IPS-18a (cell line): ENCODE measurements around the gene KRTAP5-7.
"Not testable (repeated sequence)": the region's sequence is repeated elsewhere in the genome, so short reads cannot be mapped to it uniquely, and the experiment has no call there.

Source experiments
- H3K27ac ChIP-seq: one replicate; pipeline ENCODE4 v1.5.1; 2013; ENCODE audit warnings: low read length
- H3K27me3 ChIP-seq: one replicate; pipeline ENCODE4 v1.6.1; 2013; ENCODE audit warnings: mild to moderate bottlenecking, low read length; ENCODE audit not compliant: control insufficient read depth, insufficient read depth
- H3K36me3 ChIP-seq: one replicate; pipeline ENCODE4 v1.6.1; 2013; ENCODE audit warnings: low read depth, low read length; ENCODE audit not compliant: control insufficient read depth
- H3K4me1 ChIP-seq: one replicate; pipeline ENCODE4 v1.6.1; 2013; ENCODE audit warnings: low read depth, low read length; ENCODE audit not compliant: control insufficient read depth
- H3K4me3 ChIP-seq: one replicate; pipeline ENCODE4 v1.5.1; 2013; ENCODE audit warnings: low read length
- H3K9ac ChIP-seq: one replicate; pipeline ENCODE4 v1.6.1; 2013; ENCODE audit warnings: mild to moderate bottlenecking, low read length, moderate library complexity
- H3K9me3 ChIP-seq: one replicate; pipeline ENCODE4 v1.6.1; 2013; ENCODE audit warnings: low read depth, low read length; ENCODE audit not compliant: control insufficient read depth

Gene KRTAP5-7

DNA sequence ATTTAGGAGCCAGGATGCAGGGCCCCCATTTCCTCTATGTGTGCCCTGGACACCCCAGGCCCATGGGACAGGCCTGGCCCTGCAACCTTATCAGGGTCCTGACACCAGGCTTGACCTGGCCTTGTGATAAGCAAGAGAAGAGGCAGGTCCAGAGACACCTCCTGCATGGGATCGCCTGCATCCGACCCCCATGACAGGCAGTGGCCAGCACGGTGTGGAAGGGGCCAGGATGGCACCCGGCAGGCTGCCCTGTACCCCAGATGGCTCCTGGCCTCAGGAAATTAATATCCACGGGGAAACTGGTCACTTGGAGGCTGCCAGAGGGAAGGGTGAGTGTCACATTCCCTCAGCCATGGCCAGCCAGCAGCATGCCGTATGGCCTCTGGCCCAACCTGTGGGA, 27.9 kb downstream of the KRTAP5-7 start:
- Histone ChIP-seq H3K36me3 (no peaks in the 10 kb centered on the region), H3K4me1 (no peaks in the 10 kb centered on the region), H3K9ac (no peak overlapping the region), H3K27ac (no peak overlapping the region), H3K27me3 (no peaks in the 10 kb centered on the region), H3K4me3 (no peak overlapping the region), H3K9me3 (peaks cover 5% of the 10 kb centered on the region)

DNA sequence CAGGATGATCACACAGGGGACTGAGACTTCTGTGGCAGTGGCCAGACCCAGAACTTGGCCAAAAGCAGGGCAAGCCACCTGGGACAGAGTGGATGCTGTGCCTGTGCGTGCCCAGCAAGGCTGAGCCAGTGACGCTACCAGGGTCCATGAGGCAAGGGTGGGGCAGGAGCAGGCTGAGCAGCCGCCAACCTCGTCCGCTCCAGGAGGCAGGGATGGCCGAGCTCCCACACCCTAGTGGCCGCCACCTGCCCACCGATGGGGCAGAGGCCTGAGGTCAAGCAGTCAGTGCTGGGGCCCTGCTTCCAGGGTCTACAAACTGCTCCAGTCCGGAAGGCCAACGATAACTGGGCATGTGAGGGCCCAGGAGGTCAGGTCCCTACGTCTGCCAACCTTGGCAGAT, 28.4 kb downstream of the KRTAP5-7 start:
- Histone ChIP-seq H3K27ac (no peak overlapping the region), H3K4me1 (no peaks in the 10 kb centered on the region), H3K27me3 (no peaks in the 10 kb centered on the region), H3K9me3 (peaks cover 5% of the 10 kb centered on the region), H3K4me3 (no peak overlapping the region), H3K36me3 (no peaks in the 10 kb centered on the region), H3K9ac (no peak overlapping the region)

DNA sequence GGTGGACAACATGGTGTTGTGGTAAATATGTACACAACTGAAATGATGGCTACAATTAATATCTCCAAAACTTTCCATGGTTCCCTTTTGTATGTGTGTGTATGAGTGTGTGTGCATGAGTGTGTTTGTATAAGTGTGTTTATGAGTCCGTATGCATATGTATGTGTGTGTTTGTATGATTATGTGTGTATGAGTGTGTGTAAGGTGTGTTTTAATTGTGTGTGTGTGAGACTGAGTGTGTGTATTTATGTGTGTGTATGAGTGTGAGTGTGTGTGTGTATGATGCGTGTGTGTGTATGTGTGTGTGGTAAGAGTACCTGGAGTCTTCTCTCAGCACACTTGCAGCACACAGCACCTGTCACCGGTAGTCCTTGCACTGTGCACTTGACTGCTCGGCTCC, 29.0 kb downstream of the KRTAP5-7 start:
- no peaks in the 10 kb centered on the region for H3K36me3 ChIP-seq
- no peak overlapping the region for H3K4me3 ChIP-seq
- no peaks in the 10 kb centered on the region for H3K27me3 ChIP-seq
- H3K9me3 ChIP-seq = peaks cover 5% of the 10 kb centered on the region
- no peak overlapping the region for H3K9ac ChIP-seq
- no peak overlapping the region for H3K27ac ChIP-seq
- no peaks in the 10 kb centered on the region for H3K4me1 ChIP-seq

DNA sequence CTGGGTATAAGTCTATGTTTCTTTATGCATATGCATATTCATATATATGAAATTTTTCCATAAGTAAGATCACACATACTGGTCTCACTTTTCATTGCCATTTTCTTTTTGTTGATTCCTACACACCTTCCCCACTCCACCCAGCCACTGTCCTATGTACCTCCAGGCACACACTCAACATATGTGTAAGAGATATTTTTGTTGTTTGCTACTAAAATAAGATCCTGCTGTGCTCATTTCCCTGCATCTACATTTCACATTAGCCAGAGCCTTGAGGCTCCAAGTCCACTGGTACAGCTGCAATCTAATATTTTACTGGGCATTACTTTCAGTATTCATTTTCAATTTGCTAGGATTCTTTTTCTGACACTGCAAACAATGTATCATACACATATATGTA, 30.2 kb downstream of the KRTAP5-7 start:
- Histone ChIP-seq H3K4me1 (no peaks in the 10 kb centered on the region), H3K9me3 (peaks cover 5% of the 10 kb centered on the region), H3K4me3 (no peak overlapping the region), H3K27me3 (no peaks in the 10 kb centered on the region), H3K9ac (no peak overlapping the region), H3K27ac (no peak overlapping the region), H3K36me3 (no peaks in the 10 kb centered on the region)

DNA sequence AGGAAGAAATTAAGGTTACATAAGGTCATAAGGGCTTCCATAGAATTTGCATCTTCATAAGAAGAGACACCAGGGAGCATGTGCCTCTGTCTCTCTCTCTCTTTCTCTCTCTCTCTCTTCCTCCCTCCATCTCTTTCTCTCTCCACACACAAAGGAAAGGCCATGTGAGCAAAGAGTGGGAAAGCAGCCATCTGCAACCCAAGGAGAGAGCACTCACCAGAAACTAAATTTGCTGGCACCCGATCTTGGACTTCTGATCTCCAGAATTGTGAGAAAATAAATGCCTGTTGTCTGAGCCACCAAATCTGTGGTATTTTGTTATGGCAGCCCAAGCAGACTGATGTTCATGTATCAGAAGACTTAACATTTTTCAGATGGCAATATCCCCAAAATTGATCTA, 31.9 kb downstream of the KRTAP5-7 start:
- peaks cover 5% of the 10 kb centered on the region for H3K9me3 ChIP-seq
- no peaks in the 10 kb centered on the region for H3K27me3 ChIP-seq
- no peak overlapping the region for H3K4me3 ChIP-seq
- no peak overlapping the region for H3K27ac ChIP-seq
- H3K4me1 ChIP-seq = peaks cover 2% of the 10 kb centered on the region
- H3K36me3 ChIP-seq = no peaks in the 10 kb centered on the region
- no peak overlapping the region for H3K9ac ChIP-seq

DNA sequence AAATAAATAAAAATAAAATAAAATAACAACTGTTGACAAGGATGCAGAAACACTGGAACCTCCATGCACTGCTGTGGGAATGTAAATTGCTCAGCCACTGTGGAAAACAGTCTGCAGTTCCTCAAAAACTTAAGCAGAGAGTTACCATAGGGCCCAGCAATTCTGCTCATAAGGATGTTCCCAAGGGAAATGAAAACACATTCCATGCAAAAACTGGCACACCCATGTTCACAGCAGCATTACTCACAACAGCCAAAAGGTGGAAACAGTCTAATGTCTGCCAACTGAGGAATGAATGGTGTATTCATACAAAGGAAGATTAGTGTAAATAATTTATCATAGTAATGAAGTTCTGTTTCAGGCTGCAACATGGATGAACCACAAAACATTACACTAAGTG, 35.1 kb downstream of the KRTAP5-7 start:
- Histone ChIP-seq H3K27ac (no peak overlapping the region), H3K4me1 (peaks cover 6% of the 10 kb centered on the region), H3K36me3 (no peaks in the 10 kb centered on the region), H3K9ac (no peak overlapping the region), H3K27me3 (no peaks in the 10 kb centered on the region), H3K4me3 (no peak overlapping the region), H3K9me3 (peaks cover 5% of the 10 kb centered on the region)

DNA sequence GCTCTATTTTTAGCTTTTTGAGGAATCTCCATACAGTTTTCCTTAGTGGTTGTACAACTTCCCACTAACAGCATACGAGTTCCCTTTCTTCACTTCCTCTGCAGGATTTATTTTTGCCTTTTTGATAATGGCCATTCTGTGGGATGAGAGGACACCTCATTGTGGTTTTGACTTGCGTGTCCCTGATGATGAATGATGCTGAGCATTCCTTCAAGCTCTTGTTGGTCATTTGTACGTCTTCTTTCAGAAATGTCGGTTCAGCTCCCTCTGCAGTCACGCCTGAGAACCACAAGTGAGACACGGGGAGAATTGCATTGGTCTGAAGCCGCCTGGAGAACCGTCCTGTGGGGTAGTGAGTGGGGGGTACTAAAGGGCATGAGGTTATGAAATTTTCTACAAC, 36.3 kb downstream of the KRTAP5-7 start:
- peaks cover 6% of the 10 kb centered on the region for H3K4me1 ChIP-seq
- H3K4me3 ChIP-seq = no peak overlapping the region
- no peak overlapping the region for H3K27ac ChIP-seq
- H3K36me3 ChIP-seq = no peaks in the 10 kb centered on the region
- no peak overlapping the region for H3K9ac ChIP-seq
- peaks cover under 1% of the 10 kb centered on the region for H3K9me3 ChIP-seq
- no peaks in the 10 kb centered on the region for H3K27me3 ChIP-seq

DNA sequence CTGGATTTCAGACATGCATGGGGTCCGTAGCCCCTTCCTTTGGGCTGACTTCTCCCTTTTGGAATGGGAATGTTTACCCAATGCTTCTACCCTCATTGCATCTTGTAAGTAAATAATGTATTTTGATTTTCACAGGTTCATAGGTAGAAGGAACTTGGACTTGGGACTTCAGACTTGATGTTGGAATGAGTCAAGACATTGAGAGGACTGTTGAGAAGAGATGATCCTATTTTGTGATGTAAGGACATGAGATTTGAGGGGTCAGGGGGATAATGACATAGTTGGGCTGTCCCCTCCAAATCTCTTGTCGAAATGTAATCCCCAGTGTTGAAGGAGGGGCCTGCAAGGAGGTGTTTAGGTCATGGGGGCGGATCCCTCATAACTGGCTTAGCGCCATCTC, 37.4 kb downstream of the KRTAP5-7 start:
- H3K27me3 ChIP-seq = no peaks in the 10 kb centered on the region
- no peak overlapping the region for H3K9ac ChIP-seq
- no peaks in the 10 kb centered on the region for H3K36me3 ChIP-seq
- no peaks in the 10 kb centered on the region for H3K9me3 ChIP-seq
- no peak overlapping the region for H3K4me3 ChIP-seq
- no peak overlapping the region for H3K27ac ChIP-seq
- peaks cover 6% of the 10 kb centered on the region for H3K4me1 ChIP-seq

DNA sequence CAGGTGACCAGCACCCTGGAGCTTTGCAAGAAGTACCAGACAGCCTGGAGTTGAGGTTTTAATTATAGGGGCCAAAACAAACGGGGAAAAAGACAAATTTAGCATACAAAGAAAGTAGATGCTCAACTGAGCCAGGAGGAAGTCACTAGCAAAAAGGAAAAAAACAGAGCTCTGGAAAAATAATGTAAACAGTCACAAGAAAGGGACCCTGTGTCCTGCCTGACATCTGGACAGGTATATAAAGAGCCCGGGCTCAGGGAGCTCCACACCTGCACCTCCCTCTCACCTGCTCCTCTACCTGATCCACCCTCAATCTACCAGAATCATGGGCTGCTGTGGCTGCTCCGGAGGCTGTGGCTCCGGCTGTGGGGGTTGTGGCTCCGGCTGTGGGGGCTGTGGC, 38.2 kb downstream of the KRTAP5-7 start, which contains the start of gene KRTAP5-10:
TSS of gene KRTAP5-10 (plus strand) at position 301 of the 400 bp plus-strand sequence. CDS start at position 326, 25 bp downstream.
- H3K36me3 ChIP-seq = no peaks in the 10 kb centered on the region
- no peaks in the 10 kb centered on the region for H3K9me3 ChIP-seq
- H3K4me3 ChIP-seq = no peak within 1 kb of the TSS
- no peak within 1 kb of the TSS for H3K27ac ChIP-seq
- no peaks in the 10 kb centered on the region for H3K27me3 ChIP-seq
- no peak within 1 kb of the TSS for H3K9ac ChIP-seq
- H3K4me1 ChIP-seq = peaks cover 6% of the 10 kb centered on the region

DNA sequence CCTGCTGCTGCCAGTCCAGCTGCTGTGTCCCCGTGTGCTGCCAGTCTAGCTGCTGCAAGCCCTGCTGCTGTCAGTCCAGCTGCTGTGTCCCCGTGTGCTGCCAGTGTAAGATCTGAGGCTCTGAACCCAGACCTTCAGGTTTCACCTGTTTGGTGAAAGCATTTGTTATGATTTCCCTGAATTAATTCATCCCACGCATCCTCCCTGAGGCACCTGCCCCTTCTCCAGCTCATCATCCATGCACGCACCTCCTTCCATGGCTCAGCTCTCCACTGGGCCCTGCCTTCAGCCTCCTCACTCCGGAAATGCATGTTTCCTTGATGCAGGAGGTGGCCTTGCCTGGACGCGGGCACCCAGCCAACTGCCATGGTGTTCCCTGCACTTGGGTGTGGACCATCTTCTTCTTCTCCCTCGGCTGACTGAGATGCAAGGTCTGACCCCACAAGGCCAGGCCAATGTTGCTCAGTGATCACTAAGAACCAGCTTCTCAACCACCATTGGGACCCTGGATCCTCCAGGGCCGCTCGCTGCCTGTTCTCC, 39.1 kb downstream of the KRTAP5-7 start:
- Histone ChIP-seq H3K4me3 (no peak overlapping the region), H3K27me3 (no peaks in the 10 kb centered on the region), H3K4me1 (peaks cover 6% of the 10 kb centered on the region), H3K36me3 (no peaks in the 10 kb centered on the region), H3K27ac (no peak overlapping the region), H3K9ac (no peak overlapping the region), H3K9me3 (no peaks in the 10 kb centered on the region)

DNA sequence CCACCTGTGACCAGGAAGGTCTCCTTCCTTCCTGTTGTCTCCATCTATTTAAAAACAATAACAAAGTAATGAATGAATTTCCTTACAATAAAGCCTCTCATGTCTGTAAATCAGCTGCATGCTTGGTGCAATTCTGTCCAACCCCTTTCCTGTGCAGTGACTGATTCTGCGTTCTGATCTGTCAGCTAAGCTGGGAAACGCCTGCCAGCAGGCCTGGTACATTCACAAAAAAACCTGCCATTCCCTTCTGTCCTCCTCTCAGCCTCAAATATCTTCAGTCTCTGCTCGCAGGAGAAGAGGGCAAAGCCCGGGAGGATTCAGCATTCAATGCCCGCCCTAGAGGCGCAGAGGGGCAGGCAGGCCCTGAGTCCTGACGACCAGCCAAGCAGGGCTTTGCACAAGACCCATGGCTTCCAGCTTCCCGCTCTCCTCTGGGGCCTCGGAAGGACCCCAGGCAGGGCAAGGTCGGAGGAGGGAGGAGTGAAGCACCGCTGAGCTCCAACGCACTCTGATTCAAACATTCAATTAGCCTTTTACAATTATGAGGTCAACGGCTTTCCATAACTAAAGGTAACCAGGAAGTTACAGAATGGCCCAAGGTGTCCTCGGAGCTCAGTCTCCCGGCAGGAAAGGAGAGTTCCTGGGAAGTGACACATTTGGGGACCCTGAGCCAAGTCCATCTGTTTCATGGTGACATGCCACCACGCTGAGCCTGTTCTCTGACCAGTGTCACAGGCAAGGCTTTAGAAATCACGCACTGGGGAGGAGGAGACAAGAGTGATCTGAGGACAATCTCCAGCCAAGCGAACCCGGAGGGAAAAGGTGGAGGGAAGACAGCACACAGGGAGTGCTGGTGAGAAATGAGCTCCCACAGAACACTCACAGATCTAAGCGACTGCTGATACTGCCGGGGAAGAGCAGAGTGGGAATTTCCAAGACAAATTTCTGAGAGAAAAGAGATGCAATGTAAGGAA, 39.8 kb downstream of the KRTAP5-7 start:
- H3K4me3 ChIP-seq, H3K36me3 ChIP-seq, H3K4me1 ChIP-seq, H3K27me3 ChIP-seq, H3K9ac ChIP-seq, H3K9me3 ChIP-seq, H3K27ac ChIP-seq: not testable (repeated sequence)

DNA sequence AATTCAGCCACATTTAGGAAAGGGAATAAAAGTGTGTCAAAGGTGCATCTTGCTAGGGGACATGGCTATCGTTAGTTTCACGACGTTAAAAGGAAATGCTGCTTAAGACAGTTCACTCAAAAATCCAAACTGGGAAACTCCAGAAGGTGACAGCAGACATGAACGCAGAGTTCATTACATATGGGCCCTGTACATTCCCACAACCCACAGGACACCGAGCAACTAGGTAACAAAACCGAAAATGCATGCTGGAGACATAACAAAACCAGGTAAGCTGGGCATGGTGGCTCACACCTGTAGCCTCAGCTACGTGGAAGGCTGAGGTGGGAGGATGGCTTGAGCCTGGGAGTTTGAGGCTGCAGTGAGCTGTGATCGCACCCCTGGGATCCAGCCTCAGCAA, 40.6 kb downstream of the KRTAP5-7 start:
- H3K27me3 ChIP-seq, H3K27ac ChIP-seq, H3K9ac ChIP-seq, H3K36me3 ChIP-seq, H3K4me1 ChIP-seq, H3K4me3 ChIP-seq, H3K9me3 ChIP-seq: not testable (repeated sequence)
